Measurements from ENCODE around the gene DUSP22. TPM values are rescaled to one million over a fixed set of nuclear protein-coding genes. Genes with fewer than 3 reads are reported as not detected.

The DUSP22 gene
- total RNA-seq, 1 donor from 2014 or later: 31.8 TPM

- no peak for DNase-seq
These were observed 60.7 kb downstream of the DUSP22 start for GRCh38 chr6:352896-353470.

- DNase-seq: no peak
These were observed 61.6 kb downstream of the DUSP22 start for GRCh38 chr6:353642-354614.

DNA sequence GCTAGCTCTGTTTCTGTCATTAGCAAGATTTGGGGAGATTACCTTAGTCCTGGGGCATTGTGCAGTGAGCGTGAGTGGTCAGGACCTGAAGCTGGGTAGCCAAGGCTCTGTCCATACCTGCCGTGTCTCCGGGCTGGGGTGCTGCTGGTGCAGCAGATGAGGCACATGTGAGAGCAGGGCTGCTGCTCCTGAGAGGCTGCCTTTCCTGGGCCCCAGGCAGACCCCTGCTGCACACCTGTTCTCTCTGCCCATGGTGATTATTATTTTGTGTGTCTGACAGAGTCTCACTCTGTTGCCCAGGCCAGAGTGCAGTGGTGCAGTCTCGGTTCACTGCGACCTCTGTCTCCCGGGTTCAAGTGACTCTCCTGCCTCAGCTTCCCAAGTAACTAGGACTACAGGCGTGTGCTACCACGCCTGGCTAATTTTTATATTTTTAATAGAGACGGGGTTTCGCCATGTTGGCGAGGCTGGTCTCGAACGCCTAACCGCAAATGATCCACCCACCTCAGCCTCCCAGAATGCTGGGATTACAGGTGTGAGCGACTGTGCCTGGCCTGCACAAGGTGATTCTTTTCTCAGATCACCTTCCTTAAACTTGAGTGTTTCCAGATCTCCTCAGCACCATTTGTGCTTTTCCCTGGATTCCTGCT, 62.5 kb downstream of the DUSP22 start:
- DNase-seq: no peak

DNA sequence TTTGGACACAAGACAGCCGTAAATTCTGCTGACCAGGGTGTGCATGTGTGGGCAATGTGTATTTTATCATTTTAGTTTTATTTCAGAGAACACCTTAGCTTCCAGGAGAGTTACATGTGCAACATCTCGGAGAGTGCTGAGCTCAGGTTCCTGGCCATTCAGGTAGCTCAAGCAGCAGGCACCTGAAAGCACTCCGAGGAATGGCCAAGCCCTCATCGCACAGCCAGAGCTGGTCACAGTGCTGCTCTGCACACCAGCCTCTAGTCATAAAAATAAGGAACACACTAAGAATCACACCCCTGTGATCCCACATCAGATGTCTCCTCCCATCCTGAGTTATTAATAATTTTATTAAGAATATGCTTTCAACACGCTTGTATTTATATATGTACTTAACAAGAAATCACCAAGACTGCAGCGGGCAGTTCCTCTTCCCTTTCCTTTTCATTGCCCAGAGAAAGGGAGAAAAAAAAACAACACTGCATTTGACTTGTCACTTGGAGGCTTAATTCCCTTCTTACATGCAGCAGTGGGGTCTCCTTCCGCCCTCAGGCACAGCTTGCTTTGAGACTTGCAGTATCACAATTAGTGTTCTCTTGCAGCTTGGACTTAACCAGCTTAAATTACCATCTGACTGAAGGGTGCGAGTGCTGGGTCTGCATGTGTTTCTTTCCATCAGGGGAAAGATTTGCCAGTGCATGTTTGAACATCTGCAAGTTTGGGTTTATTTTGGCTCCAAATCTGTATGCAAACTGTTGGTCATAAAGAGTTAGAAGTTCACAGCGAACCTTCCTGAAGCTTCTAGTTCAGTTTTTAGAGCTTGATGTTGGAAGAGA, 63.3 kb downstream of the DUSP22 start:
- DNase-seq: peak; percentile 83

- no peak for DNase-seq
These were observed 64.6 kb downstream of the DUSP22 start for GRCh38 chr6:356828-357251.

DNA sequence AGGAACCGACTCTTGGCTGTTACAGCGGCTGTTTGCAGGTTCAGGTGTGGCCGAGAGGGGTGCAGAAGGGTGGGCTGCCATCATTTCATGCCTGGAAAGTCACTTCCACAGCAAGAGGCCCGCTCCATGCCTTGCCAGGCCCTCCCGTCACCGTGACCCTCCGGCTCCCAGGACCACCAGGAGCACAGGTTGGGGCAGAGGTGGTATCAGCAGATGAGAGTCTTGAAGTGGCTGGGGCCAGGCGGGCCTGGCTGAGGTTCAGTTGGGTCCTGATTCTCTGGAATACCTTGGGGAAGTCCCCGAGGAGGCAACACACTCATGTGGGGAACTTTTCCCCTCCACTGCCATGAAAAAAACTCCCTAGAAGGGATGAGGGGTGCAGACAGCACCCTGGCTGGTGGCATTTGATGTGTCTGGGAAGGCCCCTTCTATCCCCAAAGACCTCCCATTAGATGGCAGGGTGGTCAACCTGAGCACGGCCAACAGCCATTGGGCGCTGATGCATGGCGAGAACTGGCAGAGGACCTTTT, 65.0 kb downstream of the DUSP22 start:
- no peak for DNase-seq

DNA sequence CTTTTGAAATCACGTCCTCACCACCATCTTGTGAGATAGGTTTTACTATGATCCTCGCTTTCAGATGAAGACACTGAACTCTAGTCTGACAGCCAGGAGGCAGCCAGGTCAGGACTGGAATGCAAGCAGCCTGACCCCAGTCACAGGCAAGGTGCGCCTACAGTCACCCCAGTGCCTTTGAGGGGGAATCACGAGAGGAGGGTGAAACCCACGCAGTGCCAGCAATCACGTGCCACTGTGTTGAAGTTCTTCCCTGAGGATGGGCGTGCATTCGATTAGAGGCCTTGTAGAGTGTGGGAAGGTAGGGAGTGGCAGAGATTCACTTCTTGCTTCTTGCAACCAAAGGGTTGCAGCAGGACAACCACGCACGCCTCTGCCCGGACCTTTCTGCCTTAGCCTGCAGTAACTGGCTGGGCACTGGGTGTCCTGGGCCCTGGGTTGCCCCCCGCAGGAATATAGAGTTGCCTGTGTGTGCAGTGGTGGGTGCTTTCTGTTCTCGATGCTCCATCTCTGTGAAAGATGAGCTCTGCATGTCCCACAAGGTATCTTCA, 65.6 kb downstream of the DUSP22 start:
- no peak for DNase-seq

DNA sequence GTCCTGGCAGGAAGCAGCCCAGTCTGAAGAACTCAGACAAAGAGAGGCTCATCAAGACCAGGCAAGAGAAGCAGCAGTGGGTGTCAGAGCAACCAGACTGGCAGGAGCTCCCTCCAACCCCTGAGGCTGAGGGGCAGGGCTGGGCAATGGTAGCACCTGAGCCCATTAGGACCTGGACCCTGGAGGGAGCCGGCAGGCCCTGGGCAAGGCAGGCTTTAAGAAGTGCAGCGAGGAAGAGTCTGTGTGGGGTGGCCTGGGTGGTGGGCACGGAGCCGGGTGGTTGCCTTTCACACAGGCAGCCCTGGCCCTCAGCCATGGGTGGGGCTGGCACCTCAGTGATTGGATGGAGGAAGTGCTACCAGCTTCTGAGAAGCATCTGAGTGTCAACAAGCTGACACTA, 66.1 kb downstream of the DUSP22 start:
- DNase-seq: no peak

GRCh38 chr6:358847-359246, 66.6 kb downstream of the DUSP22 start:
- DNase-seq: no peak

DNA sequence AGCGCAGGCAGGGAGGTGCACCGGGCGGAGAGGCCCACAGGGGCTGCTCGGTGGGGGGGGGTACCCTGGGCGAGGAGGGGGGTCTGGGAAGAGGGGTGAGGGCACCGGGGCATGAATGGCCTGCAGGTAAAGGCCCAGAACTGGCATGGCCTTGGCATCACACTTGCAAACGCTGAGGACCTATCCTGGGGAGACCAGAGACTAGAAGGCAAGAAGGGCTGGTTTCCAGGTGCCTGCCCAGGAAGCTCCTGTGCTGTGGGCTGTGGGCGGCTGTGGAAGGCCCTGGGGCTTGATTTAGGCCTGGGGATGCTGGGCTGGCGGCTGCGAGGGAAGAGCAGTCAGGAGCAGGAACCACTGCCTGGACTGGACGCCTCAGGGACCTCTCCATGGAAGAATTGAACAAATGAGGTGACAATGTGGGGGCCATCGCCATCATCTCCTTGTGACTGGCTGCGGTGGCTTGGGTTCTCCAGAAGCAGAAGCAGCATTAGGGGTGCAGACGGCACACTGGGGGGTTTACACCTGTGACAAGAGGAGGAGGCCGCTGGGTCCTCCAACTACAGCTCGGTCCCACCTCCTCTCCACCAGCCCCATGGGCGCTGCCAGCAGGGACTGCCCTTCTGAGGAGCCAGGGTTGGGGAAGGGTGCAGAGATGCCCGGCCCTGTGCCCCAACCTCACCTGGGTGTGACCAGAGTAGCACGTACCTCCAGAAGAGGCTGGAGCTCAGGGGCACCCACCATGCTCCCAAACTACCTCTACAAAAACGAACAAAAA, 67.2 kb downstream of the DUSP22 start:
- no peak for DNase-seq

GRCh38 chr6:360349-360748, 68.1 kb downstream of the DUSP22 start:
- no peak for DNase-seq

GRCh38 chr6:360764-361373, 68.6 kb downstream of the DUSP22 start:
- DNase-seq: peak; percentile 47

DNA sequence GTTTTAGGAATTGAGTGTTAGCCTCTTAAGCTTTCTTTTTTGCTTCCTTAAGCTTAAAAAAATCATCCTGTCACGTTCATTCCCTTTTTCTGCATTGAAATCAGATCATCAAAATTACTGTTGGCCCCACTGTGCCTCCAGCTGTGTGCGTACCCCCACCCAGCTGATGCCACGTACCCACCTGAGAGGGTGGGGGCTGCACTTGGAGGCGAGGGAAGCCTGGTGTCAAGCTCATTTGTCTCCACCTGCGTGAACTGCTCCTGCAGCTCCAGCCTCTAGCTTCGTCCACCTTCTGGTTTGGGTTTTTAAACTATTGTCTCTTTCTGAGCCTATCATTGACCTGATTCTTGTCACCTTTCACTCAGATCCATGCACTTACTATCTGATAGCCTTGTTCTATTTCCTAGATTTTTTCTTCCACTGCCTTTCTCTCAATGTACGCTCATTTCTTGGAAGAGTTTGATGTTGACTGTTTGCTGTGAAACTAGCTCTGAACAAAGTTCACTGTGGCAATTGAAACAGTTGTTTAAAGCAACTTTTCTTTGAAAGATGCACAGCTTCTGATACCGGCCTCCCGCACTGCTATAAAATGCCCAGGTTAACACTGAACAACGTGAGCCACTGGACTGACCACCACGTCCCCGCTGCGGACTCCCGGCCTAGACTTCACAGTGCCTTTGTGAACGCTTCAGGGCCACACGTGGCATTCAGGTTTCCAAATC, 69.3 kb downstream of the DUSP22 start:
- no peak for DNase-seq

DNA sequence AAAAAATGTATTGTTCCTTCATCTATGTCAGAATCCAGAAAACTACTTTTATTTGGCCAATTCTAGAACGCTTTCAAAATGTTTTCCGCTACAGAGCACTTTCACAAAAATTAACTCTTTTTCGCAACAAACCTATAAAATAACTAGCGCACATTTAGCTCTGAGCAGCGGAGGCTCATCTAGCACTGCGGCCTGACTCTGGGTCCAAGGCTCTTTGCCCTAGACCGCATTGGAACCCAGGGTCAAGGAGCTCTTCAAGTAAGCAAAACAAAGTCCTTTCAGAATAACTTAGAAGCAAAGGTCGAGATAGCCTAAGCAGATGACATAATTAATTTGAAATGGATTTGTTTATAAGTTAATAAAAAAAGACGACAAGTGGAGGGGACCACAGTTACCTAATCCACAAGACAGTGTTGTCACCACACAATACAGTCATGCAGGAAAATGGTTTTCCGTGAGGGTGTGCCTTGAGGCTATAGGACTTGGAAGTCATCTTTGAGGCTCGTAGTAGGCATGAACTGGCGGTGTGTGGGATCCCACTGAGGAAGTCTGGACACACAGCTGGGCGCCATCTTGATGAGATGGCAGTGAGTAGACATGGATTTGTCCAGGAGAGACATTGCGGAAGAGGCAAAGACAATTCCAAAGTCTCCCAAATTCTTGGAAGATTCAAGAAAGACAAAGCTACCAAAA, 70.1 kb downstream of the DUSP22 start:
- no peak for DNase-seq

- DNase-seq: no peak
These were observed 70.6 kb downstream of the DUSP22 start for GRCh38 chr6:362924-363249.

DNA sequence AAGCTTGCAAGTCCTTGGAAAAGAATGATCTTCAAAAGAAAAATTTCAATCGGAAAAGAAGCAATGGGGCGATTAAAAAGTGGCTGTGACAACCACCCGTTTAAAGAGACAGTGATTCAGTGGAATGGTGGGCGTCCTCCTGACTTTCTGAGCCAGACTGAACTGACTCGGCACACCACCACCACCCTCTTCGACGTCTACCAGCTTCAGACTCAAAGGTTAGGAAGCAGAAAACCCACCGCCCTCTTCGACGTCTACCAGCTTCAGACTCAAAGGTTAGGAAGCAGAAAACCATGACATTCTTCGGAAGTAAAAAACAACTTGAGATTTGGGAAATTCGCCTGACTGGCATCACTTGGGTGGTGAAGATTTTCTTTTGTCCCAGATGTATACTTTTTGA, 71.0 kb downstream of the DUSP22 start:
- no peak for DNase-seq

GRCh38 chr6:363909-364308, 71.6 kb downstream of the DUSP22 start:
- DNase-seq: no peak

GRCh38 chr6:364609-365540, 72.6 kb downstream of the DUSP22 start:
- DNase-seq: peak; percentile 75

Measured in tongue (tissue), 2 donors.